GM15510 (cell line): ENCODE results near the gene LLGL2.

Source experiments
- POLR2A ChIP-seq: IDR thresholded peaks from 3 replicates; pipeline ENCODE4 v1.6.1; 2011; ENCODE audit warnings: borderline replicate concordance; ENCODE audit not compliant: insufficient read length; ENCODE audit errors: extremely low read depth

The LLGL2 gene

GRCh38 chr17:75622771-75623273 is 97.3 kb downstream of the LLGL2 start:
- no peak for TF ChIP-seq POLR2A

GRCh38 chr17:75623386-75623785 is 97.9 kb downstream of the LLGL2 start:
- TF ChIP-seq POLR2A, result no peak

- no peak for TF ChIP-seq POLR2A
Measured at GRCh38 chr17:75624021-75624420, 98.5 kb downstream of the LLGL2 start.
